ENCODE data around the gene ABCF2.

DNA sequence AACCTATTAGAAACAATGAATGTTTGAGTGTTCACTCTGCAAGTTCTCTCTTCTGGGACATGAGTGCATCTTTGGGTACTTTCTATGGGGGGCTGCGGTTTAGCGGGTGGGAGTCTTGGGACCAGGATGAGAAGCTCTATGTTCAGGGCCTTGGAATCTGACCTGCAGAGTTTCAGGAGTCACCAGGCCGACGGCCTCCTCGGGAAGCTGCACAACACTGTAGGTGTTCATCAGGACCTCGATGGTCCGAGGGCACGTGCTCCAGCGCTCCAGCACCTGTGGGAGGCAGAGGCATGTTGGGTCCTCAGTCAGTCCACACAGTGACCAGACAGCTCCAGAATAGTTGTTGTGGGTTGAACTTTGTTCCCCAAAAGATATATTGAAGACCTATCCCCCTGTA is 50.6 kb downstream of the ABCF2 start:
- no peak for TF ChIP-seq POLR2A (IDR thresholded peaks at IDR 0.05)
- TF ChIP-seq, protein P1, sequence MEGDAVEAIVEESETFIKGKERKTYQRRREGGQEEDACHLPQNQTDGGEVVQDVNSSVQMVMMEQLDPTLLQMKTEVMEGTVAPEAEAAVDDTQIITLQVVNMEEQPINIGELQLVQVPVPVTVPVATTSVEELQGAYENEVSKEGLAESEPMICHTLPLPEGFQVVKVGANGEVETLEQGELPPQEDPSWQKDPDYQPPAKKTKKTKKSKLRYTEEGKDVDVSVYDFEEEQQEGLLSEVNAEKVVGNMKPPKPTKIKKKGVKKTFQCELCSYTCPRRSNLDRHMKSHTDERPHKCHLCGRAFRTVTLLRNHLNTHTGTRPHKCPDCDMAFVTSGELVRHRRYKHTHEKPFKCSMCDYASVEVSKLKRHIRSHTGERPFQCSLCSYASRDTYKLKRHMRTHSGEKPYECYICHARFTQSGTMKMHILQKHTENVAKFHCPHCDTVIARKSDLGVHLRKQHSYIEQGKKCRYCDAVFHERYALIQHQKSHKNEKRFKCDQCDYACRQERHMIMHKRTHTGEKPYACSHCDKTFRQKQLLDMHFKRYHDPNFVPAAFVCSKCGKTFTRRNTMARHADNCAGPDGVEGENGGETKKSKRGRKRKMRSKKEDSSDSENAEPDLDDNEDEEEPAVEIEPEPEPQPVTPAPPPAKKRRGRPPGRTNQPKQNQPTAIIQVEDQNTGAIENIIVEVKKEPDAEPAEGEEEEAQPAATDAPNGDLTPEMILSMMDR (IDR thresholded peaks at IDR 0.05) = no peak
